Subcutaneous adipose tissue (tissue), 4 donors: ENCODE measurements around the gene MAGI2. TPM values are rescaled to one million over a fixed set of nuclear protein-coding genes. Genes with fewer than 3 reads are reported as not detected.

Experiments
- CTCF ChIP-seq: fragments of 450-650 bp; IDR thresholded peaks from one replicate; pipeline ENCODE4 v1.5.1; 2016; ENCODE audit warnings: low read depth, mild to moderate bottlenecking, control low read depth, antibody characterized with exemption, moderate library complexity
- total RNA-seq, 4 donors: library from RNA; depleted of rRNA; stranded (reverse); fragments of >200 nt; gene quantifications; one replicate each; pipeline ENCODE4 v1.1.0, GENCODE V29; 2016

Gene MAGI2
- total RNA-seq, 4 donors from 2014 or later = 13.7 to 22.9 (median 17.7) TPM

- no peak for TF ChIP-seq CTCF
These were observed 769.3 kb downstream of the MAGI2 start for GRCh38 chr7:78684201-78684600.

GRCh38 chr7:78683566-78683965 is 769.9 kb downstream of the MAGI2 start:
- no peak for TF ChIP-seq CTCF

GRCh38 chr7:78679112-78679876 is 774.2 kb downstream of the MAGI2 start:
- TF ChIP-seq CTCF = no peak

GRCh38 chr7:78677391-78677790 is 776.1 kb downstream of the MAGI2 start:
- no peak for TF ChIP-seq CTCF

GRCh38 chr7:78675511-78675910 is 778.0 kb downstream of the MAGI2 start:
- no peak for TF ChIP-seq CTCF

- no peak for TF ChIP-seq CTCF
These were observed 780.2 kb downstream of the MAGI2 start for GRCh38 chr7:78673272-78673671.

GRCh38 chr7:78662939-78663338 is 790.5 kb downstream of the MAGI2 start:
- no peak for TF ChIP-seq CTCF
